D721Med (cell line): ENCODE data around the gene FADS6.

ENCODE experiments used
- DNase-seq: peaks from one replicate; pipeline ENCODE4 v3.0.0; 2011; ENCODE audit warnings: low spot score; ENCODE audit not compliant: insufficient read length
- FAIRE-seq: peaks from 2 replicates; lab custom pipeline; 2011; peaks lifted over from hg19 to GRCh38; lab: Jason Lieb, UNC
- CTCF ChIP-seq: IDR thresholded peaks from 2 replicates; pipeline ENCODE4 v1.5.1; 2012; ENCODE audit warnings: mild to moderate bottlenecking, control low read depth; ENCODE audit not compliant: insufficient read depth; ENCODE audit errors: missing control alignments

Gene FADS6

GRCh38 chr17:74904687-74905409, 11.4 kb upstream of the FADS6 start:
- no peak for DNase-seq
- no peak for TF ChIP-seq CTCF
- FAIRE-seq: no peak

- FAIRE-seq: no peak
- no peak for TF ChIP-seq CTCF
These were observed 10.2 kb upstream of the FADS6 start for GRCh38 chr17:74903671-74904070.

GRCh38 chr17:74903034-74903433, 9.6 kb upstream of the FADS6 start:
- DNase-seq (no peak), FAIRE-seq (no peak)
- no peak for TF ChIP-seq CTCF

More at GRCh38 chr17:74903671-74904070, 10.2 kb upstream of the FADS6 start:
- DNase-seq: no peak

- FAIRE-seq (no peak), DNase-seq (no peak)
- no peak for TF ChIP-seq CTCF
These were observed 8.1 kb upstream of the FADS6 start for GRCh38 chr17:74901353-74902135.

GRCh38 chr17:74900208-74900607, 6.8 kb upstream of the FADS6 start:
- DNase-seq (no peak), FAIRE-seq (no peak)
- TF ChIP-seq CTCF: no peak

GRCh38 chr17:74898376-74898946, 5.0 kb upstream of the FADS6 start:
- no peak for DNase-seq
- FAIRE-seq: no peak
- no peak for TF ChIP-seq CTCF
